Measurements from ENCODE around the gene SLC15A5.

DNA sequence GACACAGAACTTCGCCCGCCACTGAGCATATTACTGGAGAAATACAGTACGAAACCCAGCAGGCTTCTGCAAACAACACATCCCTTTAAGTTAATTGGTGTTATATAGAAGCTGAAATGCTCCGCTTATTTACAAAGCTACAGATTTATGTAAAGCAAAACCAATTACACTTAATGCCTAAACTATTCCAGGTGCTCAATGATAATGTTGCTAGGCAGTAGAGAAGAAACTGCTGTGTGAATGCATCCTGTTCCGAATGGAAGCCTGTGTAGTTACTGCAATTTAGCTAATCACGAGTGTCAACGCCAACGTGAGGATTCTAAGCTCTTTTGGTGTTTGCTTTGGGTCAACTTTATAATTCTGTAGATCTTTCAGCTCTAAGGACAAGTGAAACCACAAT, 89.8 kb downstream of the SLC15A5 start:
- TF ChIP-seq RAD21 (IDR thresholded peaks at IDR 0.05; ENCODE audit: low read length) (no peak), RFX5 (IDR thresholded peaks at IDR 0.05; ENCODE audit: low read length) (no peak), CTCF (IDR thresholded peaks at IDR 0.05) (no peak), NRF1 (IDR thresholded peaks at IDR 0.05; ENCODE audit: low read depth, low read length) (no peak), FOXJ3 (CRISPR knock-in tag; IDR thresholded peaks at IDR 0.05) (no peak), MAX (IDR thresholded peaks at IDR 0.05; ENCODE audit: low read depth) (no peak)
